H1 (cell line): ENCODE results near the gene VIPR1. TPM values are rescaled to one million over a fixed set of nuclear protein-coding genes. Genes with fewer than 3 reads are reported as not detected.

ENCODE experiments used
- CBX8 ChIP-seq: fragments of 300-800, 300-1000 bp; sonication (generic); IDR thresholded peaks from 2 replicates; pipeline ENCODE4 v1.7.1; 2016; ENCODE audit warnings: low read depth, low read length, borderline replicate concordance
- CHD1 ChIP-seq: IDR thresholded peaks from 2 replicates; pipeline ENCODE4 v1.6.1; 2012; ENCODE audit warnings: low read depth, low read length, improper control_type of control experiment
- CHD7 ChIP-seq: fragments of 300-600 bp; sonication (generic); IDR thresholded peaks from 2 replicates; pipeline ENCODE4 v1.7.1; 2012; ENCODE audit warnings: low read length, moderate library complexity, mild to moderate bottlenecking, inconsistent platforms; ENCODE audit not compliant: insufficient replicate concordance
- CTCF ChIP-seq, 3 experiments: IDR thresholded peaks; 1 replicate in 2 of 3; 2 replicates in 1 of 3; pipeline versions ENCODE4 v1.5.1 to v1.6.1; 2011; ENCODE audit warnings: low read length in 3 of 3, mild to moderate bottlenecking in 3 of 3, inconsistent platforms in 2 of 3, low read depth in 1 of 3, moderate library complexity in 1 of 3; ENCODE audit not compliant: insufficient read depth in 1 of 3; ENCODE audit errors: control extremely low read depth in 1 of 3
- JUND ChIP-seq: IDR thresholded peaks from 2 replicates; pipeline ENCODE4 v1.6.1; 2011; ENCODE audit warnings: mild to moderate bottlenecking, improper control_type of control experiment, low read length
- KDM1A ChIP-seq: fragments of 200-600, 300-600 bp; sonication (generic); IDR thresholded peaks from 2 replicates; pipeline ENCODE4 v1.7.1; 2016; ENCODE audit warnings: mild to moderate bottlenecking, low read length, borderline replicate concordance
- MAFK ChIP-seq: IDR thresholded peaks from 2 replicates; pipeline ENCODE4 v1.6.1; 2012; ENCODE audit warnings: low read depth, mild to moderate bottlenecking, improper control_type of control experiment, low read length
- polyA plus RNA-seq, 7 experiments: library from polyadenylated mRNA; depleted of rRNA in 3 of 7; stranded (reverse) in 5 of 7; unstranded in 2 of 7; fragments of >200 nt in 5 of 7; fragments of 200-250 nt in 2 of 7; gene quantifications; 1 replicate in 5 of 7; 2 replicates in 1 of 7; 4 replicates in 1 of 7; pipeline versions ENCODE4 v1.2.1 to v1.2.3, GENCODE V29; 2011 to 2013; ENCODE audit warnings: missing spikeins in 2 of 7, mixed read lengths in 2 of 7
- total RNA-seq: library from RNA; stranded (reverse); fragmentation: NEBNext Ultra II Directional; extraction: Animal tissue kit (Norgen Biotek cat#: 25700); gene quantifications from 2 replicates; pipeline ENCODE4 v1.2.1, GENCODE V29; 2021

The VIPR1 gene
- total and polyA plus RNA-seq, 2 of the 8 experiments (the other 6 are each of a cell fraction or from before 2014, with no cell fraction given) = 7.8 to 10.1 TPM

GRCh38 chr3:42514876-42515275, 12.4 kb downstream of the VIPR1 start (continued):
- no peak for TF ChIP-seq CTCF (IDR thresholded peaks at IDR 0.05; ENCODE audit: control extremely low read depth in 1 of 3, insufficient read depth in 1 of 3, low read depth in 1 of 3, low read length in 3 of 3)
- no peak for TF ChIP-seq CHD1
- TF ChIP-seq CBX8 = no peak
- no peak for TF ChIP-seq CHD7
- no peak for TF ChIP-seq MAFK
- TF ChIP-seq JUND = no peak
- TF ChIP-seq KDM1A = no peak
- TF ChIP-seq, all 59 proteins: peak for 0
